H4 (cell line): ENCODE measurements around the gene KMT2C. TPM values are rescaled to one million over a fixed set of nuclear protein-coding genes. Genes with fewer than 3 reads are reported as not detected.

Experiments used
- DNase-seq: peaks from one replicate; pipeline ENCODE4 v3.0.0-alpha.2; 2015; ENCODE audit warnings: low spot score
- total RNA-seq: library from RNA; depleted of rRNA; stranded (reverse); fragments of >200 nt; shearing (Covaris generic); gene quantifications from 2 replicates; pipeline ENCODE4 v1.2.3, GENCODE V29; 2014

Gene KMT2C
- total RNA-seq, 1 experiment from 2014 or later: 10.1 TPM

GRCh38 chr7:152142976-152143595 is 292.7 kb downstream of the KMT2C start:
- DNase-seq: no peak

GRCh38 chr7:152140560-152140959 is 295.2 kb downstream of the KMT2C start:
- DNase-seq: no peak

- DNase-seq: no peak
These were observed 295.7 kb downstream of the KMT2C start for GRCh38 chr7:152140067-152140466.

GRCh38 chr7:152137476-152138025 is 298.3 kb downstream of the KMT2C start:
- no peak for DNase-seq

- DNase-seq: no peak
These were observed 299.1 kb downstream of the KMT2C start for GRCh38 chr7:152136686-152137085.

- no peak for DNase-seq
These were observed 302.0 kb downstream of the KMT2C start for GRCh38 chr7:152133804-152134203.

GRCh38 chr7:152132812-152133211 is 303.0 kb downstream of the KMT2C start:
- DNase-seq: no peak

- DNase-seq: no peak
These were observed 303.8 kb downstream of the KMT2C start for GRCh38 chr7:152131981-152132494.

GRCh38 chr7:152130658-152131590 is 304.9 kb downstream of the KMT2C start:
- no peak for DNase-seq

GRCh38 chr7:152129682-152130081 is 306.1 kb downstream of the KMT2C start:
- DNase-seq: no peak

- DNase-seq: no peak
These were observed 306.9 kb downstream of the KMT2C start for GRCh38 chr7:152128741-152129461.

- no peak for DNase-seq
These were observed 307.6 kb downstream of the KMT2C start for GRCh38 chr7:152128252-152128651.

- DNase-seq: no peak
These were observed 308.6 kb downstream of the KMT2C start for GRCh38 chr7:152127229-152127628.

GRCh38 chr7:152126741-152127140 is 309.1 kb downstream of the KMT2C start:
- no peak for DNase-seq

- no peak for DNase-seq
These were observed 313.3 kb downstream of the KMT2C start for GRCh38 chr7:152122540-152122939.

GRCh38 chr7:152121432-152121831 is 314.4 kb downstream of the KMT2C start:
- no peak for DNase-seq

- DNase-seq: no peak
These were observed 315.0 kb downstream of the KMT2C start for GRCh38 chr7:152120776-152121175.

GRCh38 chr7:152120210-152120609 is 315.6 kb downstream of the KMT2C start:
- DNase-seq: no peak

GRCh38 chr7:152117356-152117755 is 318.4 kb downstream of the KMT2C start:
- no peak for DNase-seq

GRCh38 chr7:152115021-152115718 is 320.6 kb downstream of the KMT2C start:
- DNase-seq: no peak

- DNase-seq: no peak
These were observed 323.0 kb downstream of the KMT2C start for GRCh38 chr7:152112829-152113228.
